A549 (cell line): ENCODE results near the gene COPZ1.

Experiments used
- EP300 ChIP-seq, 2 experiments: fragments of >200 bp; sonication (Bioruptor Twin); formaldehyde crosslinking; IDR thresholded peaks; 2 replicates in 1 of 2; 3 replicates in 1 of 2; pipeline ENCODE4 v1.6.1; 2016 to 2017
- NFE2L2 ChIP-seq: fragments of 150-350 bp; conservative IDR thresholded peaks from 2 replicates; pipeline ENCODE4 v1.6.1; 2014; ENCODE audit warnings: low read length
- RARB ChIP-seq: fragments of 250-450 bp; sonication (Bioruptor Pico); IDR thresholded peaks from 2 replicates; pipeline ENCODE4 v1.8.0; 2021; ENCODE audit warnings: mild to moderate bottlenecking, moderate library complexity
- TF ChIP-seq, protein P1 (sequence below): fragments of >200 bp; sonication (Bioruptor Twin); formaldehyde crosslinking; IDR thresholded peaks from 3 replicates; pipeline ENCODE4 v1.5.1; 2016

DNA sequence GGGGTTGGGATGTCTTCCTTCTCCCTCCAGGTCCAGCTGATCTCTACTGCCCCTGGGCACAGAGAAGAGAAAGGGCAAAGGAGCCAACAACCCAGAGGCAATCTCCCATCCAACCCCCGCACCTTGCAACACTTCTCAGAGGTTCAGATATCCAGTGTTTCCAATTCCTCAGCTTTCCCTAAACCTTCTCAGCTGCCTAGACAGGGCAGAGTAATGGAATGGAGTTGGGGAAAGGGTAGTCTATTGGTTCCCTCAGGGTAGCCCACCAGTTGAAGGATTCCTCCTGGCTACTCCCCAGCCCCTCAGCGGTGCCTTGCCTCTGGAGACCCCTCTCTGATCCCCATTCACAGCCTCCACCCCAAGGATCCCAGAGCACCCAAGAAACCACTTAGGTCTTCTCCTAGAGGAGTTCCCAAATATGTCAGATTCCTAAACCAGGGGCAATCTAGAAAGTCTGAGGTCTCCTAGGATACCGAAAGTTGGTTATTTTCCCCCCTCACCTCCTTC is 24.7 kb upstream of the COPZ1 start:
- TF ChIP-seq, protein P1, sequence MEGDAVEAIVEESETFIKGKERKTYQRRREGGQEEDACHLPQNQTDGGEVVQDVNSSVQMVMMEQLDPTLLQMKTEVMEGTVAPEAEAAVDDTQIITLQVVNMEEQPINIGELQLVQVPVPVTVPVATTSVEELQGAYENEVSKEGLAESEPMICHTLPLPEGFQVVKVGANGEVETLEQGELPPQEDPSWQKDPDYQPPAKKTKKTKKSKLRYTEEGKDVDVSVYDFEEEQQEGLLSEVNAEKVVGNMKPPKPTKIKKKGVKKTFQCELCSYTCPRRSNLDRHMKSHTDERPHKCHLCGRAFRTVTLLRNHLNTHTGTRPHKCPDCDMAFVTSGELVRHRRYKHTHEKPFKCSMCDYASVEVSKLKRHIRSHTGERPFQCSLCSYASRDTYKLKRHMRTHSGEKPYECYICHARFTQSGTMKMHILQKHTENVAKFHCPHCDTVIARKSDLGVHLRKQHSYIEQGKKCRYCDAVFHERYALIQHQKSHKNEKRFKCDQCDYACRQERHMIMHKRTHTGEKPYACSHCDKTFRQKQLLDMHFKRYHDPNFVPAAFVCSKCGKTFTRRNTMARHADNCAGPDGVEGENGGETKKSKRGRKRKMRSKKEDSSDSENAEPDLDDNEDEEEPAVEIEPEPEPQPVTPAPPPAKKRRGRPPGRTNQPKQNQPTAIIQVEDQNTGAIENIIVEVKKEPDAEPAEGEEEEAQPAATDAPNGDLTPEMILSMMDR: no peak
- TF ChIP-seq RARB (CRISPR knock-in tag): no peak
- no peak for TF ChIP-seq EP300 (IDR thresholded peaks at IDR 0.05)
- TF ChIP-seq NFE2L2: no peak
